Testis (tissue), 2 donors: ENCODE results near the gene KIAA1755.

Experiments used
- POLR2A ChIP-seq: fragments of 450-650 bp; IDR thresholded peaks from one replicate; pipeline ENCODE4 v1.6.1; 2017; ENCODE audit warnings: antibody characterized with exemption, mild to moderate bottlenecking, moderate library complexity
- TF ChIP-seq, protein P1 (sequence below), 3 experiments: fragments of 450-650 bp in 2 of 3; fragments of 200-600 bp in 1 of 3; sonication (generic) in 1 of 3; IDR thresholded peaks; one replicate each; pipeline ENCODE4 v1.5.1; 2016 to 2019; ENCODE audit warnings: antibody characterized with exemption in 3 of 3, mild to moderate bottlenecking in 2 of 3, moderate library complexity in 1 of 3

DNA sequence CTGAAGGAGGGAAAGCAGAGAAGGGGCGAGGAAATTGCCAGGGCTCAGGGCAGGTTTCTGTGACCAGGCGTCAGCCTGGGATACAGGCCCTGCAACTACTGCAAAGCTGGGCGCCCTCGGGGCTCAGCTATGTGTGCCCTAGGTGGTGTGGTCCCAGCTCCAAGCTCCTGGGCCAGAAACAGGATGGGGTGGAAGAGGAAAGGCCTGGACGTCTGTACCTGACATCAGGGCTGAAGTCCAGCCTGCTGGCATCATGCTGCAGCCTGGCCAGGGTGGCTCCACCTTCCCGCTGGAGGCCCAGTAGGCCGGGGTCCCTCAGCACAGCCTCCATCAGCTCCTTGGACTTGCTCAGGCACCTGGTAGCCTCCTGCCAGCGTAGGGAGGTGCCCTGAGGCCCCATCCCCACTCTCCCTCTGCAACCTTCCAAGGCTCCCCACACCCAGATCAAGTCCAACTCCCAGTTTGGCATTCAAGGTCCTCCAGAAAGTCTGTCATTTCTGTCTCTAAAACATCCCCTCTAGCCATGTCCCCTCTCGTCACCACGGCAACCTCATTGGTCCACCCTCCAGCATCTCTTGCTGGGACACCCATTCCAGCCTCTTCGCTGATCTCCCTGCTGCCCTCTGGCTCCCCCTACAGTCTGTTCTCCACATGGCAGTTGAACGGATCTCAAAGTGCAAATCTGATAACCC lies 38.2 kb downstream of the KIAA1755 start:
- no peak for TF ChIP-seq POLR2A
- TF ChIP-seq, protein P1, sequence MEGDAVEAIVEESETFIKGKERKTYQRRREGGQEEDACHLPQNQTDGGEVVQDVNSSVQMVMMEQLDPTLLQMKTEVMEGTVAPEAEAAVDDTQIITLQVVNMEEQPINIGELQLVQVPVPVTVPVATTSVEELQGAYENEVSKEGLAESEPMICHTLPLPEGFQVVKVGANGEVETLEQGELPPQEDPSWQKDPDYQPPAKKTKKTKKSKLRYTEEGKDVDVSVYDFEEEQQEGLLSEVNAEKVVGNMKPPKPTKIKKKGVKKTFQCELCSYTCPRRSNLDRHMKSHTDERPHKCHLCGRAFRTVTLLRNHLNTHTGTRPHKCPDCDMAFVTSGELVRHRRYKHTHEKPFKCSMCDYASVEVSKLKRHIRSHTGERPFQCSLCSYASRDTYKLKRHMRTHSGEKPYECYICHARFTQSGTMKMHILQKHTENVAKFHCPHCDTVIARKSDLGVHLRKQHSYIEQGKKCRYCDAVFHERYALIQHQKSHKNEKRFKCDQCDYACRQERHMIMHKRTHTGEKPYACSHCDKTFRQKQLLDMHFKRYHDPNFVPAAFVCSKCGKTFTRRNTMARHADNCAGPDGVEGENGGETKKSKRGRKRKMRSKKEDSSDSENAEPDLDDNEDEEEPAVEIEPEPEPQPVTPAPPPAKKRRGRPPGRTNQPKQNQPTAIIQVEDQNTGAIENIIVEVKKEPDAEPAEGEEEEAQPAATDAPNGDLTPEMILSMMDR (IDR thresholded peaks at IDR 0.05): peak; percentile 50 to 86 (median 68)
